Nephron (organoid): ENCODE results near the gene CCT3.
A peak's percentile ranks its signal among the peaks of the same experiment; 100 is the strongest.

Experiments
- H3K27ac Mint-ChIP-seq, 3 experiments: 2 replicates each; pipeline ENCODE4 v1.8.0; 2020; ENCODE audit warnings: mixed read lengths in 3 of 3, mild to moderate bottlenecking in 2 of 3, moderate library complexity in 1 of 3
- H3K27me3 Mint-ChIP-seq: 2 replicates; pipeline ENCODE4 v1.8.0; 2021; ENCODE audit warnings: low read depth, mild to moderate bottlenecking, moderate library complexity, mixed read lengths
- H3K36me3 Mint-ChIP-seq: 2 replicates; pipeline ENCODE4 v1.8.0; 2020; ENCODE audit warnings: low read depth, mixed read lengths
- H3K4me1 Mint-ChIP-seq: 2 replicates; pipeline ENCODE4 v1.8.0; 2020; ENCODE audit warnings: mixed read lengths
- H3K4me3 Mint-ChIP-seq, 3 experiments: 2 replicates each; pipeline ENCODE4 v1.8.0; 2020; ENCODE audit warnings: mild to moderate bottlenecking in 3 of 3, mixed read lengths in 3 of 3, moderate library complexity in 2 of 3
- H3K9me3 Mint-ChIP-seq: 2 replicates; pipeline ENCODE4 v1.8.0; 2020; ENCODE audit warnings: mixed read lengths
- TF ChIP-seq, protein P1 (sequence below), 3 experiments: fragments of 200-600 bp; sonication (generic); IDR thresholded peaks; one replicate each; pipeline ENCODE4 v1.5.0; 2021; ENCODE audit warnings: antibody characterized with exemption in 3 of 3; ENCODE audit not compliant: unreplicated experiment in 3 of 3

The CCT3 gene

DNA sequence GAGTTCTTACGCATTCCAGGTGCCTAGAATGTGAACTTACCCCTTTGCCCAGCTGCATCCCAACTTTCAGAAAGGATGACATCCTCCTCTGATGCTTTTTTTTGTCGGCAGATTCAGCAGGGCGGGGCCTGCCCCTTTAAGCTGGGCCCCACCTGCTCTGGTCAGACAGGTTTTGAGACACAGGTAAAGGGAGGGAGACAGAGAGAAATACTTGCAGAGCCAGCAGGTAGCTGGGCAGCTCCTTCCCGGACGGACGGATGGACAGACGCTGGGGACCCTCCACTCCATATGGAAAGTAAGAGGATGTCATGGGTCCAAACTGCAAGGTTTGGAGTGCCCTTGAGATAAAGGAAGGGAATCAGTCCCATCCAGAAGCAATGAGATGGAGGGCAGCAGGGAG lies 54.0 kb downstream of the CCT3 start, which contains the start of gene TMEM79:
TMEM79 (plus strand) TSS at position 214 of the 400 bp plus-strand sequence. CDS start 902 bp downstream, outside the sequence.
- peak within 1 kb of the TSS; percentile 89 to 94 (median 92) for H3K27ac Mint-ChIP-seq
- TF ChIP-seq, protein P1, sequence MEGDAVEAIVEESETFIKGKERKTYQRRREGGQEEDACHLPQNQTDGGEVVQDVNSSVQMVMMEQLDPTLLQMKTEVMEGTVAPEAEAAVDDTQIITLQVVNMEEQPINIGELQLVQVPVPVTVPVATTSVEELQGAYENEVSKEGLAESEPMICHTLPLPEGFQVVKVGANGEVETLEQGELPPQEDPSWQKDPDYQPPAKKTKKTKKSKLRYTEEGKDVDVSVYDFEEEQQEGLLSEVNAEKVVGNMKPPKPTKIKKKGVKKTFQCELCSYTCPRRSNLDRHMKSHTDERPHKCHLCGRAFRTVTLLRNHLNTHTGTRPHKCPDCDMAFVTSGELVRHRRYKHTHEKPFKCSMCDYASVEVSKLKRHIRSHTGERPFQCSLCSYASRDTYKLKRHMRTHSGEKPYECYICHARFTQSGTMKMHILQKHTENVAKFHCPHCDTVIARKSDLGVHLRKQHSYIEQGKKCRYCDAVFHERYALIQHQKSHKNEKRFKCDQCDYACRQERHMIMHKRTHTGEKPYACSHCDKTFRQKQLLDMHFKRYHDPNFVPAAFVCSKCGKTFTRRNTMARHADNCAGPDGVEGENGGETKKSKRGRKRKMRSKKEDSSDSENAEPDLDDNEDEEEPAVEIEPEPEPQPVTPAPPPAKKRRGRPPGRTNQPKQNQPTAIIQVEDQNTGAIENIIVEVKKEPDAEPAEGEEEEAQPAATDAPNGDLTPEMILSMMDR (IDR thresholded peaks at IDR 0.05; ENCODE audit: unreplicated experiment in 3 of 3) = no peak
- H3K27me3 Mint-ChIP-seq = no peaks in the 10 kb centered on the region
- H3K4me1 Mint-ChIP-seq = peaks cover 33% of the 10 kb centered on the region
- peaks cover 5% of the 10 kb centered on the region for H3K36me3 Mint-ChIP-seq
- peak within 1 kb of the TSS; percentile 91 to 96 (median 93) for H3K4me3 Mint-ChIP-seq
- H3K9me3 Mint-ChIP-seq = no peaks in the 10 kb centered on the region

DNA sequence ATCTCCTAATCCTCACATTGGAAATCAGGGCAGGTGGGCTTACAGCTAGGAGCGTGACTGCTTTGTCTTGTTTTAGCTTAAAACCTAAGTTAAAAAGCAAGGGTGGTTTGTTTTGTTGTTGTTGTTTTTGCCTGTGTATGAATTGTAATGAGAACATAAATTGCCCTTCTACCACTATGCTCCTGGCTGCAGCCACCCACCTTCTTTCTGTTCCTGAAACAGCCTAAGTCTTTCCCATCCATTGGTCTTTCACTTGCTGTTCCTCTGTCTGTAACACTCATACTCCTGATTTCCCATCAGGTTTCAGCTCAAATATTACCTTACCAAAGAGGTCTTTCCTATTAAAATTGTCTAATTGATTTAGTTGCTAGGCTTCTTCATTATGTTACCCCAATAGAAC lies 54.6 kb downstream of the CCT3 start:
- Mint-ChIP-seq H3K4me1 (peaks cover 33% of the 10 kb centered on the region), H3K36me3 (peaks cover 3% of the 10 kb centered on the region), H3K9me3 (no peaks in the 10 kb centered on the region), H3K4me3 (peak overlapping the region; percentile 91 to 96 (median 93)), H3K27me3 (no peaks in the 10 kb centered on the region), H3K27ac (peak overlapping the region; percentile 89 to 94 (median 92))
- TF ChIP-seq, protein P1 (IDR thresholded peaks at IDR 0.05; ENCODE audit: unreplicated experiment in 3 of 3) = no peak

DNA sequence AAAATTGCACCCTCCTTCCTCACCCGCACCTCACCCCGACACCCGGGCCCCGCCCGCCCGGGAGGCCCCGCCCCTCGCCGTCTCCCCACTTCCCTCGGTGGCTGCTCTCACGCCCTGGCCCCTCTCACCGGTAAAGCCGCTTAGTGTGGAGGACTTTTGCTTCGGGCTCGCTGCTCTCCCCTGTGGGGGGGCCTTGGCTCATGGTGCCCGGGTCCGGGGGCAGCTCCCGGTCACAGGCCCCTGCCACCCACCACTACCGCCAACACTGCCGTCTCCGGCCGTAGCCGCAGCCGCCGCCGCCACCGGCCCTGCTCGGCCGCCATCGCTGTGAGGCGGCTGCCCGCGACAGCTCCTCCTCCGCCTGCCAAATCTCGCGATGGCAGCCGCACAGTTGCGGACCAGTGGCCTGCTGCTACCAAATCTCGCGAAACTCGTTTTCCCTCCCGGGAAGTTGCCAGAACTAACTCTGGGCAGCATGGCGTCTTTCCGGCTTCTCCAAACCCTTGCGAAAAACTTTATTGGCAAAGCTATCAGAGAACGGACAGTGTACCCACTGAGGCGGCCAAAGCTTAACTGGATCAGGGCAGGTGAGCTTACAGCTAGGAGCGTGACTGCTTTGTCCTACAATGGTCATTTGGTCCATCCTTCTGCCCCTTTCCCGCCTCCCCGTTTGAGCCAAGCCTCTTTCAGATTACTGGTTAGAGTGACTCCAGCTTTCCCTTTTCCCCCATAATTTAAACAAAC lies 55.4 kb downstream of the CCT3 start, which contains the start of gene SMG5:
SMG5 (minus strand) TSS at position 347 of the 744 bp plus-strand sequence; CDS start at position 202, 145 bp downstream.
- Mint-ChIP-seq H3K27me3 (no peaks in the 10 kb centered on the region), H3K9me3 (no peaks in the 10 kb centered on the region), H3K4me3 (peak within 1 kb of the TSS; percentile 91 to 96 (median 93)), H3K36me3 (peaks cover 12% of the 10 kb centered on the region), H3K27ac (peak within 1 kb of the TSS; percentile 89 to 97 (median 94)), H3K4me1 (peaks cover 33% of the 10 kb centered on the region)
- TF ChIP-seq, protein P1 (IDR thresholded peaks at IDR 0.05; ENCODE audit: unreplicated experiment in 3 of 3) = no peak

DNA sequence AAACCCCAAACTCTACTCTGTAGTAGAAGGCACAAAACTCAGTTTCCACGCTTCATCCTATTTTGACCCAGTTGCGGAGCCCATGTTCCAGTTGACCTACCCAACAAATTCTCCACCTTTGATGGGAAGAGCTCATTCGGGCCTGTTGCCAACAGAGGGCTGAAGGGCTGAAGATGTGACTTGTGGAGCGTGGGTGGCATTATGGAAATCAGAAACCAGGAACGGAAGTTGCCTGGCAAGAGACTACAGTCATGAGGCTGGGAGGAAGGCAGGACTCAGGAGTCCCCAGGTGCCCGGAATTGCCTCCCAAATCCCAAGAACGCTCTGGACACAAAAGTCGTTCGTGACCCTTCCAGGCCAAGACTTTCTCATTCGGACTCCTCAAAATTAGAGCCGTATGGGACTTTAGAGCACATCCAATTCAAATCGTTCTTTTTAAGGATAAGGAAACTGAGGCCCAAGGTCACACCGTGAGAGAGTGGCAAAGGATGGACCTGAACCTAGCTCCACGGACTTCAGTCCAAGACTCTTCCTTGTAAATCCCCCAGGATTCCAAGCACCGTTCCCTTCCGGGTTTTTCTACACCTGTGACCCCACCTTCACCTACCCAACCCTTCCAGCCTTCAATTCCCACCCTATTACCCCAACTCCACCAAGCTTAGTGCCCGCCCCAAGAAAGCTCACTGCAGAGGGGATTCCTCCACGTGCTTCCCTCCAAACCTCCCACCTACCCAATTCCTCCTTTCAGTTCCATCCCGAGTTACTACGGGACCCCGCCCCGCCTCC lies 56.2 kb downstream of the CCT3 start:
- peak overlapping the region; percentile 91 to 96 (median 93) for H3K4me3 Mint-ChIP-seq
- no peaks in the 10 kb centered on the region for H3K27me3 Mint-ChIP-seq
- H3K27ac Mint-ChIP-seq = peak overlapping the region; percentile 89 to 97 (median 94)
- TF ChIP-seq, protein P1 (IDR thresholded peaks at IDR 0.05; ENCODE audit: unreplicated experiment in 3 of 3) = no peak
- H3K4me1 Mint-ChIP-seq = peaks cover 33% of the 10 kb centered on the region
- no peaks in the 10 kb centered on the region for H3K9me3 Mint-ChIP-seq
- peaks cover 20% of the 10 kb centered on the region for H3K36me3 Mint-ChIP-seq

DNA sequence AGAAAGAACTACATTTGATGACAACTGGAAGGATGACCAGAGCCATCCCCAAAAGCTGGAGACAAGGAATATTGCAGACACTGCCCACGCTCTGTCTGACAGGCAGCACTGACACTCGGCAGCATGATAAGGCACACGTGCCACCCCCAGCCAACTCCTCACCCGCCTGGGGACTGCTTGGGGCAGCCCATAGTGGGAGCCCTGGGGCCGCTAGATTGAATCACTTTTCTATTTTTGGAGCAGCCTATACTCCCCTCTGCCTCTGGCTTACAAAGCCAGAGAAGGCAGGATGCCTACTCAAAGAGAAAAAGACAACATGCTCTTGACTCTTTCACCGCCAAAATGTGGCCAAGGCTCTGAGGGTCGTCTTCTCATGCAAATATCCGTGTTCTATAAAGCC lies 56.8 kb downstream of the CCT3 start:
- H3K4me3 Mint-ChIP-seq = peak overlapping the region; percentile 91 to 96 (median 93)
- peak overlapping the region in 2 of 3 experiments; percentile 94 to 97 for H3K27ac Mint-ChIP-seq
- peaks cover 26% of the 10 kb centered on the region for H3K36me3 Mint-ChIP-seq
- no peaks in the 10 kb centered on the region for H3K27me3 Mint-ChIP-seq
- TF ChIP-seq, protein P1 (IDR thresholded peaks at IDR 0.05; ENCODE audit: unreplicated experiment in 3 of 3) = no peak
- no peaks in the 10 kb centered on the region for H3K9me3 Mint-ChIP-seq
- peaks cover 33% of the 10 kb centered on the region for H3K4me1 Mint-ChIP-seq
